Mesenteric fat pad (tissue), 1 donor: Measurements from ENCODE around the gene MARK4. TPM values are rescaled to one million over a fixed set of nuclear protein-coding genes. Genes with fewer than 3 reads are reported as not detected.

Source experiments
- DNase-seq: peaks from one replicate; pipeline ENCODE4 v3.0.0-alpha.2; 2020; ENCODE audit warnings: low spot score
- total RNA-seq: library from RNA; stranded (reverse); fragmentation: NEBNext Ultra II Directional; extraction: Animal tissue kit (Norgen Biotek cat#: 25700); gene quantifications from one replicate; pipeline ENCODE4 v1.2.1, GENCODE V29; 2021
- donor health status: DM: yes; HTN: yes; CAD: no.

Gene MARK4
- total RNA-seq, 1 donor from 2014 or later = 25.9 TPM

DNA sequence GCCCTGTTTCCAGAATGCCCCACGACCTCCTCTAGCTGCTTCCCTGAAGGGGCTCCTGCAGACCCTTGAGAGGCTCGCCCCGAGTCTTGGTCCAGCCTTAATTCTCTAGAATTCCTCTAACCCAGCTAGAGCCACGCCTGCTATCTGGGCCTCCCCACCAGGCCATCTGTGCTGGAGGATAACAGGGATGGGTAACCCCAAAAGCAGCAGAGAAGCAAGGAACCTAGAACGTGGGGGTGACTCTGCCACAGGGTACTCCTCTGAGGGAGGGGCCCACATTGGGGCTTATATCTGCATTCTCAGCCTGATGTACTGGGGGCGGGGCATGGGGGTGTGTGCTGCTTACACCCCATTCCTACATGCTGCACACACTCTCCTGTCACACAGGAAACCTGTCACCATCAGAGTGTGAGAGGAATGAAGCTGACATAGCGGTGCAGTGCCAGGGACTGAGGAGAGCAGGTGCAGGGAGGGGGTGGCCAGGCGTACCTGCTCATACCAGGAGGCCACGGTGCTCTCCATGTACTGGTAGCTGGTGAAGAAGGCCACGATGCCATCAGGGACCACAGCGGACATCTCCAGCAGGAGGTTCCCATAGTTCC, 103.3 kb downstream of the MARK4 start:
- DNase-seq = no peak

Other genes with a start within 250 kb of the MARK4 start
- 17.7 TPM for gene RELB, start 249.8 kb upstream of the MARK4 start, total RNA-seq
- 78.3 TPM for gene CLASRP, start 212.2 kb upstream of the MARK4 start, total RNA-seq
- 0.61 TPM for gene ZNF296, start 174.8 kb upstream of the MARK4 start, total RNA-seq
- 18.3 TPM for gene GEMIN7, start 172.0 kb upstream of the MARK4 start, total RNA-seq
- 22.0 TPM for gene PPP1R37, start 158.1 kb upstream of the MARK4 start, total RNA-seq
- gene NKPD1, start 90.3 kb upstream of the MARK4 start, total RNA-seq = not detected
- 12.3 TPM for gene TRAPPC6A, start 73.0 kb upstream of the MARK4 start, total RNA-seq
- gene BLOC1S3, start 72.5 kb upstream of the MARK4 start, total RNA-seq = 8.4 TPM
- gene EXOC3L2, start 5.9 kb upstream of the MARK4 start, total RNA-seq = 4.8 TPM
- gene CKM, start 71.6 kb downstream of the MARK4 start, total RNA-seq = not detected
- not detected for gene KLC3, start 89.5 kb downstream of the MARK4 start, total RNA-seq
- gene ERCC2, start 119.3 kb downstream of the MARK4 start, total RNA-seq = 12.3 TPM
- gene PPP1R13L, start 153.8 kb downstream of the MARK4 start, total RNA-seq = 17.6 TPM
- 6.7 TPM for gene POLR1G, start 155.4 kb downstream of the MARK4 start, total RNA-seq
- gene ERCC1, start 172.6 kb downstream of the MARK4 start, total RNA-seq = 82.3 TPM
- gene FOSB, start 216.7 kb downstream of the MARK4 start, total RNA-seq = 907 TPM
- 8.3 TPM for gene RTN2, start 245.8 kb downstream of the MARK4 start, total RNA-seq
- 1.1 TPM for gene PPM1N, start 247.2 kb downstream of the MARK4 start, total RNA-seq